ENCODE results near the gene FDXR.

Gene FDXR

GRCh38 chr17:74866198-74866835, 6.5 kb downstream of the FDXR start:
- H3K4me1 ChIP-seq (ENCODE audit: control insufficient read depth in 1 of 2, insufficient read depth in 2 of 2, low read length in 2 of 2): peaks cover 0 to 11% of the 10 kb centered on the region in 2 donors

DNA sequence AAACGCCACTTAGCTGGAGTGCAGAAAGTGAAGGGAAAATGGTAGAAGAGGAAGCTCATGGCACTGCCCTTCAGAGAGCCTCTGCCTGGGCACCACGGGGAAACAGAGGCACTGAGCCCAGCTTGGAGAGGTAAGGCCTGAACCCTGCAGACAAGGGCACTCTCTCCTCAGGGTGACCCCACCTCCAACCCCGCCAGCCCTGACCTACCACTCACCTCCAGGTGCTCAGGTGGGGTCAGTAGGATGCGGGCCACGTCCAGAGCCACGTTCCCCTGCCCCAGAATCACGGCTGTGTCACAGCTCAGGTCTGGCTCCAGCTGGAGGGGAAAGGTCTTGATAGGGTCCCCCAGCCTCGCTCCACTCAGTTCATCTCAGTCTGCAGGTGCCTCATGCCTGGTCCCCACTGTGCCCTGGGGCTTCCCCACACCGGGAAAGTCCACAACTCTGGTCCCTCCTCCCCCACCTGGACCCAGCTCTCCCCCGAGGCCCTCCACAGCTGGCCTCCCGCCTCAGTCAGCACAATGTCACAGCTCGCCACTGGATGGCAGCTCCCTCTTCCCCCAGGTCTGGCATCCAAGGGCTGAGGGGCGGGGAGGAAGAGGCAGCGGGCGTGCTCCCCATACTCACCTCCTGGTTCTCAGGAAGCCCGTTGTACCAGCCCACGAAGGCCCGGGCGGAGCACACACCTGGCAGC, 7.1 kb downstream of the FDXR start:
- H3K4me3 ChIP-seq (ENCODE audit: low read depth in 1 of 2, low read length in 2 of 2): no peak overlapping the region

More at GRCh38 chr17:74866198-74866835, 6.5 kb downstream of the FDXR start:
- peaks cover 4% of the 10 kb centered on the region for H3K27me3 ChIP-seq (ENCODE audit: low read depth, low read length)
- no peaks in the 10 kb centered on the region for H3K36me3 ChIP-seq (ENCODE audit: control insufficient read depth in 1 of 2, insufficient read depth in 2 of 2, low read length in 2 of 2)
- H3K27ac ChIP-seq (ENCODE audit: low read length): no peak overlapping the region
- H3K4me3 ChIP-seq (ENCODE audit: low read depth in 1 of 2, low read length in 2 of 2): no peak overlapping the region
- no peaks in the 10 kb centered on the region for H3K9me3 ChIP-seq (ENCODE audit: control insufficient read depth in 1 of 2, low read length in 2 of 2)

GRCh38 chr17:74864866-74865395, 7.9 kb downstream of the FDXR start:
- H3K27me3 ChIP-seq (ENCODE audit: low read depth, low read length): peaks cover 16% of the 10 kb centered on the region
- no peaks in the 10 kb centered on the region for H3K9me3 ChIP-seq (ENCODE audit: control insufficient read depth in 1 of 2, low read length in 2 of 2)
- no peak overlapping the region for H3K27ac ChIP-seq (ENCODE audit: low read length)
- H3K4me3 ChIP-seq (ENCODE audit: low read depth in 1 of 2, low read length in 2 of 2): no peak overlapping the region
- no peaks in the 10 kb centered on the region for H3K36me3 ChIP-seq (ENCODE audit: control insufficient read depth in 1 of 2, insufficient read depth in 2 of 2, low read length in 2 of 2)
- H3K4me1 ChIP-seq (ENCODE audit: control insufficient read depth in 1 of 2, insufficient read depth in 2 of 2, low read length in 2 of 2): peaks cover 0 to 21% of the 10 kb centered on the region in 2 donors

More for the DNA sequence above, 7.1 kb downstream of the FDXR start:
- peaks cover 9% of the 10 kb centered on the region for H3K27me3 ChIP-seq (ENCODE audit: low read depth, low read length)
- H3K9me3 ChIP-seq (ENCODE audit: control insufficient read depth in 1 of 2, low read length in 2 of 2): no peaks in the 10 kb centered on the region
- H3K36me3 ChIP-seq (ENCODE audit: control insufficient read depth in 1 of 2, insufficient read depth in 2 of 2, low read length in 2 of 2): no peaks in the 10 kb centered on the region
- no peak overlapping the region for H3K27ac ChIP-seq (ENCODE audit: low read length)
- H3K4me1 ChIP-seq (ENCODE audit: control insufficient read depth in 1 of 2, insufficient read depth in 2 of 2, low read length in 2 of 2): peaks cover 0 to 14% of the 10 kb centered on the region in 2 donors

GRCh38 chr17:74864297-74864865, 8.4 kb downstream of the FDXR start:
- Histone ChIP-seq H3K27ac (ENCODE audit: low read length) (no peak overlapping the region), H3K4me3 (ENCODE audit: low read depth in 1 of 2, low read length in 2 of 2) (no peak overlapping the region), H3K27me3 (ENCODE audit: low read depth, low read length) (peaks cover 18% of the 10 kb centered on the region), H3K9me3 (ENCODE audit: control insufficient read depth in 1 of 2, low read length in 2 of 2) (no peaks in the 10 kb centered on the region), H3K4me1 (ENCODE audit: control insufficient read depth in 1 of 2, insufficient read depth in 2 of 2, low read length in 2 of 2) (peaks cover 0 to 26% of the 10 kb centered on the region in 2 donors), H3K36me3 (ENCODE audit: control insufficient read depth in 1 of 2, insufficient read depth in 2 of 2, low read length in 2 of 2) (no peaks in the 10 kb centered on the region)

GRCh38 chr17:74863420-74864296, 9.1 kb downstream of the FDXR start:
- no peaks in the 10 kb centered on the region for H3K36me3 ChIP-seq (ENCODE audit: control insufficient read depth in 1 of 2, insufficient read depth in 2 of 2, low read length in 2 of 2)
- H3K27me3 ChIP-seq (ENCODE audit: low read depth, low read length): peaks cover 25% of the 10 kb centered on the region
- H3K4me1 ChIP-seq (ENCODE audit: control insufficient read depth in 1 of 2, insufficient read depth in 2 of 2, low read length in 2 of 2): peaks cover 0 to 27% of the 10 kb centered on the region in 2 donors
- H3K9me3 ChIP-seq (ENCODE audit: control insufficient read depth in 1 of 2, low read length in 2 of 2): no peaks in the 10 kb centered on the region
- no peak overlapping the region for H3K4me3 ChIP-seq (ENCODE audit: low read depth in 1 of 2, low read length in 2 of 2)
- no peak overlapping the region for H3K27ac ChIP-seq (ENCODE audit: low read length)

DNA sequence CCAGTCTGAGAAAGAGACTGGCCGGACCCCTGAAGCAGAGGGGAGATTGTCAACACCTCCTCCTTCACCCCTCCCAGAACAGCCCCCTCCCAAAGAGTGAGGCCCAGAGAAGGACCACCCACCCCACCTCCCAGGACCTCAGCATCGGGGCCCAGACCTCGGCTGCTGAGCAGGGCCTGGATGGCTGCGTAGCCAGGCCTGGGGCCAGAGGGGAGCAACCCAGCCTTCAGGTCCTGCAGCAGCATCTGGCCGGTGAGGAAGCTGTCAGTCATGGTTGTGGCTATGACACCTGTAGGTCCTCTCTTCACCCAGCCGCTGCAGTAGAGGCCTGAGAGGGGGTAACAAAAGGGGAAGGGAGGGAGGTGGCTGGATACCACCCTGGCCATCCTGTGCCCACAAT, 9.9 kb downstream of the FDXR start:
- Histone ChIP-seq H3K27me3 (ENCODE audit: low read depth, low read length) (peaks cover 27% of the 10 kb centered on the region), H3K9me3 (ENCODE audit: control insufficient read depth in 1 of 2, low read length in 2 of 2) (no peaks in the 10 kb centered on the region), H3K36me3 (ENCODE audit: control insufficient read depth in 1 of 2, insufficient read depth in 2 of 2, low read length in 2 of 2) (no peaks in the 10 kb centered on the region), H3K27ac (ENCODE audit: low read length) (no peak overlapping the region), H3K4me1 (ENCODE audit: control insufficient read depth in 1 of 2, insufficient read depth in 2 of 2, low read length in 2 of 2) (peaks cover 0 to 27% of the 10 kb centered on the region in 2 donors), H3K4me3 (ENCODE audit: low read depth in 1 of 2, low read length in 2 of 2) (no peak overlapping the region)

- no peak overlapping the region for H3K27ac ChIP-seq (ENCODE audit: low read length)
- peaks cover 0 to 27% of the 10 kb centered on the region in 2 donors for H3K4me1 ChIP-seq (ENCODE audit: control insufficient read depth in 1 of 2, insufficient read depth in 2 of 2, low read length in 2 of 2)
- no peaks in the 10 kb centered on the region for H3K9me3 ChIP-seq (ENCODE audit: control insufficient read depth in 1 of 2, low read length in 2 of 2)
- no peaks in the 10 kb centered on the region for H3K36me3 ChIP-seq (ENCODE audit: control insufficient read depth in 1 of 2, insufficient read depth in 2 of 2, low read length in 2 of 2)
- no peak overlapping the region for H3K4me3 ChIP-seq (ENCODE audit: low read depth in 1 of 2, low read length in 2 of 2)
- peaks cover 27% of the 10 kb centered on the region for H3K27me3 ChIP-seq (ENCODE audit: low read depth, low read length)
These were observed 10.5 kb downstream of the FDXR start for GRCh38 chr17:74862108-74862901.

GRCh38 chr17:74861662-74862107, 11.1 kb downstream of the FDXR start:
- peaks cover 0 to 27% of the 10 kb centered on the region in 2 donors for H3K4me1 ChIP-seq (ENCODE audit: control insufficient read depth in 1 of 2, insufficient read depth in 2 of 2, low read length in 2 of 2)
- no peak overlapping the region for H3K27ac ChIP-seq (ENCODE audit: low read length)
- no peaks in the 10 kb centered on the region for H3K36me3 ChIP-seq (ENCODE audit: control insufficient read depth in 1 of 2, insufficient read depth in 2 of 2, low read length in 2 of 2)
- H3K27me3 ChIP-seq (ENCODE audit: low read depth, low read length): peaks cover 27% of the 10 kb centered on the region
- no peaks in the 10 kb centered on the region for H3K9me3 ChIP-seq (ENCODE audit: control insufficient read depth in 1 of 2, low read length in 2 of 2)
- H3K4me3 ChIP-seq (ENCODE audit: low read depth in 1 of 2, low read length in 2 of 2): no peak overlapping the region

GRCh38 chr17:74860872-74861661, 11.7 kb downstream of the FDXR start:
- Histone ChIP-seq H3K36me3 (ENCODE audit: control insufficient read depth in 1 of 2, insufficient read depth in 2 of 2, low read length in 2 of 2) (no peaks in the 10 kb centered on the region), H3K27me3 (ENCODE audit: low read depth, low read length) (peaks cover 30% of the 10 kb centered on the region), H3K4me3 (ENCODE audit: low read depth in 1 of 2, low read length in 2 of 2) (peak overlapping the region in 1 of 2 donors; percentile 51), H3K9me3 (ENCODE audit: control insufficient read depth in 1 of 2, low read length in 2 of 2) (no peaks in the 10 kb centered on the region), H3K4me1 (ENCODE audit: control insufficient read depth in 1 of 2, insufficient read depth in 2 of 2, low read length in 2 of 2) (peaks cover 0 to 27% of the 10 kb centered on the region in 2 donors), H3K27ac (ENCODE audit: low read length) (no peak overlapping the region)
